IMR-90 (cell line): ENCODE measurements around the gene FSIP1. TPM values are rescaled to one million over a fixed set of nuclear protein-coding genes. Genes with fewer than 3 reads are reported as not detected.

ENCODE experiments used
- ATAC-seq: fragments of 200-7000 bp; cut with Tn5 transposase; 2 replicates; pipeline ENCODE4 v1.9.1; 2020; ENCODE audit warnings: low read depth, mild to moderate bottlenecking, moderate library complexity
- BruUV-seq: library from RNA; stranded (reverse); fragments of 400-500 nt; replicated peaks from 2 replicates; lab custom pipeline; 2021; lab: Mats Ljungman, UMichigan
- CTCF ChIA-PET: fragments of 300-600 bp; formaldehyde crosslinking; extraction: SDS; loops from one replicate; lab custom pipeline; 2021; ENCODE audit warnings: antibody characterized with exemption; lab: Yijun Ruan, JAX
- POLR2A ChIA-PET: fragments of 300-600 bp; sonication (Branson Sonifier 250); formaldehyde crosslinking; loops from one replicate; lab custom pipeline; 2022; ENCODE audit warnings: antibody characterized with exemption; ENCODE audit not compliant: unreplicated experiment; lab: Charles Lee
- DNase-seq: peaks from one replicate; pipeline ENCODE4 v3.0.0; 2013
- H2AFZ ChIP-seq: replicated peaks from 2 replicates; pipeline ENCODE3; 2013; ENCODE audit warnings: low read length, mild to moderate bottlenecking; ENCODE audit not compliant: poor library complexity
- H2AK5ac ChIP-seq: 2 replicates; pipeline ENCODE4 v1.6.1; 2013; ENCODE audit warnings: low read depth, low read length, inconsistent platforms
- H2AK9ac ChIP-seq: replicated peaks from 2 replicates; pipeline ENCODE3; 2013; ENCODE audit warnings: mild to moderate bottlenecking, low read depth, low read length, moderate library complexity; ENCODE audit not compliant: poor library complexity
- H2BK120ac ChIP-seq: 2 replicates; pipeline ENCODE4 v1.6.1; 2013; ENCODE audit warnings: low read depth, low read length, inconsistent platforms
- H2BK15ac ChIP-seq: 3 replicates; pipeline ENCODE4 v1.6.1; 2013; ENCODE audit warnings: low read depth, low read length, inconsistent platforms
- H2BK20ac ChIP-seq: 2 replicates; pipeline ENCODE4 v1.6.1; 2013; ENCODE audit warnings: low read depth, mild to moderate bottlenecking, inconsistent platforms, low read length, moderate library complexity
- H2BK5ac ChIP-seq: 2 replicates; pipeline ENCODE4 v1.6.1; 2013; ENCODE audit warnings: mild to moderate bottlenecking, low read depth, low read length, inconsistent platforms; ENCODE audit not compliant: poor library complexity, severe bottlenecking
- H3K14ac ChIP-seq: replicated peaks from 2 replicates; pipeline ENCODE4 v1.6.1; 2013; ENCODE audit warnings: low read depth, low read length, inconsistent platforms
- H3K18ac ChIP-seq: 2 replicates; pipeline ENCODE4 v1.6.1; 2013; ENCODE audit warnings: low read depth, low read length, control low read depth
- H3K23ac ChIP-seq: 2 replicates; pipeline ENCODE4 v1.6.1; 2013; ENCODE audit warnings: low read depth, low read length, inconsistent platforms
- H3K27ac ChIP-seq: 2 replicates; pipeline ENCODE4 v1.5.1; 2013; ENCODE audit warnings: mild to moderate bottlenecking, control low read depth, low read length; ENCODE audit not compliant: insufficient read depth
- H3K27me3 ChIP-seq: 2 replicates; pipeline ENCODE4 v1.6.1; 2013; ENCODE audit warnings: low read length; ENCODE audit not compliant: control insufficient read depth, insufficient read depth
- H3K36me3 ChIP-seq: 2 replicates; pipeline ENCODE4 v1.6.1; 2013; ENCODE audit warnings: low read length, mixed read lengths; ENCODE audit not compliant: control insufficient read depth, insufficient read depth
- H3K4ac ChIP-seq: 2 replicates; pipeline ENCODE4 v1.6.1; 2013; ENCODE audit warnings: low read depth, low read length, inconsistent platforms
- H3K4me1 ChIP-seq: 2 replicates; pipeline ENCODE4 v1.6.1; 2013; ENCODE audit warnings: low read length, mixed read lengths; ENCODE audit not compliant: control insufficient read depth, insufficient read depth
- H3K4me2 ChIP-seq: 2 replicates; pipeline ENCODE4 v1.6.1; 2013; ENCODE audit warnings: low read depth, mild to moderate bottlenecking, control low read depth, low read length, moderate library complexity
- H3K4me3 ChIP-seq: 2 replicates; pipeline ENCODE4 v1.5.1; 2013; ENCODE audit warnings: low read depth, mild to moderate bottlenecking, control low read depth, low read length, moderate library complexity; ENCODE audit not compliant: insufficient read depth
- H3K56ac ChIP-seq: 2 replicates; pipeline ENCODE4 v1.6.1; 2013; ENCODE audit warnings: low read length, inconsistent platforms; ENCODE audit not compliant: insufficient read depth; ENCODE audit errors: extremely low read depth
- H3K79me1 ChIP-seq, 2 experiments: 2 replicates each; pipeline ENCODE4 v1.6.1; 2013; ENCODE audit warnings: low read length in 2 of 2, inconsistent platforms in 1 of 2, low read depth in 1 of 2
- H3K9ac ChIP-seq: 2 replicates; pipeline ENCODE4 v1.6.1; 2013; ENCODE audit warnings: low read depth, low read length, control low read depth
- H3K9me1 ChIP-seq: 2 replicates; pipeline ENCODE4 v1.6.1; 2013; ENCODE audit warnings: low read length, inconsistent platforms; ENCODE audit not compliant: insufficient read depth
- H3K9me3 ChIP-seq: 2 replicates; pipeline ENCODE4 v1.6.1; 2013; ENCODE audit warnings: low read length; ENCODE audit not compliant: control insufficient read depth, insufficient read depth
- H4K20me1 ChIP-seq: 2 replicates; pipeline ENCODE4 v1.6.1; 2013; ENCODE audit warnings: low read length, inconsistent platforms; ENCODE audit not compliant: insufficient read depth
- H4K5ac ChIP-seq: 2 replicates; pipeline ENCODE4 v1.6.1; 2013; ENCODE audit warnings: mild to moderate bottlenecking, low read depth, low read length, control low read depth
- H4K8ac ChIP-seq, 2 experiments: 2 replicates each; pipeline ENCODE4 v1.6.1; 2013; ENCODE audit warnings: low read depth in 2 of 2, low read length in 2 of 2, control low read depth in 1 of 2, inconsistent platforms in 1 of 2
- H4K91ac ChIP-seq: 2 replicates; pipeline ENCODE4 v1.6.1; 2013; ENCODE audit warnings: low read depth, low read length, inconsistent platforms; ENCODE audit not compliant: insufficient read depth
- BHLHE40 ChIP-seq: fragments of 150-350 bp; IDR thresholded peaks from 2 replicates; pipeline ENCODE4 v1.6.1; 2016; ENCODE audit warnings: mild to moderate bottlenecking, low read depth, low read length
- CEBPB ChIP-seq: IDR thresholded peaks from 2 replicates; pipeline ENCODE4 v1.6.1; 2012; ENCODE audit warnings: low read depth, low read length, improper control_type of control experiment
- CHD1 ChIP-seq: IDR thresholded peaks from 2 replicates; pipeline ENCODE4 v1.6.1; 2012; ENCODE audit warnings: low read depth, low read length, improper control_type of control experiment
- CTCF ChIP-seq: conservative IDR thresholded peaks from 2 replicates; pipeline ENCODE4 v1.5.1; 2012; ENCODE audit warnings: mild to moderate bottlenecking, low read depth, low read length, improper control_type of control experiment
- ELK1 ChIP-seq: fragments of 150-350 bp; IDR thresholded peaks from 2 replicates; pipeline ENCODE4 v1.6.1; 2016; ENCODE audit warnings: low read depth, mild to moderate bottlenecking, low read length, moderate library complexity, borderline replicate concordance
- FOS ChIP-seq: fragments of 150-350 bp; IDR thresholded peaks from 2 replicates; pipeline ENCODE4 v1.6.1; 2016; ENCODE audit warnings: low read depth, low read length
- MAFK ChIP-seq: IDR thresholded peaks from 2 replicates; pipeline ENCODE4 v1.6.1; 2012; ENCODE audit warnings: low read depth, low read length, improper control_type of control experiment
- MAZ ChIP-seq: IDR thresholded peaks from 2 replicates; pipeline ENCODE4 v1.6.1; 2012; ENCODE audit warnings: low read depth, mild to moderate bottlenecking, low read length, improper control_type of control experiment, moderate library complexity, borderline replicate concordance
- MXI1 ChIP-seq: IDR thresholded peaks from 2 replicates; pipeline ENCODE4 v1.6.1; 2012; ENCODE audit warnings: low read depth, mild to moderate bottlenecking, low read length, moderate library complexity, borderline replicate concordance
- NFE2L2 ChIP-seq: fragments of 150-350 bp; IDR thresholded peaks from 2 replicates; pipeline ENCODE4 v1.6.1; 2016; ENCODE audit warnings: low read depth, mild to moderate bottlenecking, low read length
- RAD21 ChIP-seq: IDR thresholded peaks from 2 replicates; pipeline ENCODE4 v1.6.1; 2012; ENCODE audit warnings: low read length, improper control_type of control experiment
- RCOR1 ChIP-seq: IDR thresholded peaks from 2 replicates; pipeline ENCODE4 v1.6.1; 2012; ENCODE audit warnings: mild to moderate bottlenecking, low read length, improper control_type of control experiment; ENCODE audit not compliant: insufficient replicate concordance
- RFX5 ChIP-seq: IDR thresholded peaks from 2 replicates; pipeline ENCODE4 v1.8.0; 2012; ENCODE audit warnings: low read depth, mild to moderate bottlenecking, low read length, moderate library complexity
- SMC3 ChIP-seq: fragments of 150-350 bp; IDR thresholded peaks from 2 replicates; pipeline ENCODE4 v1.6.1; 2016; ENCODE audit warnings: low read depth, mild to moderate bottlenecking, antibody characterized with exemption, low read length, moderate library complexity
- USF2 ChIP-seq: fragments of 150-350 bp; IDR thresholded peaks from 2 replicates; pipeline ENCODE4 v1.6.1; 2017; ENCODE audit warnings: mild to moderate bottlenecking, antibody characterized with exemption, low read length, low read depth
- WGBS, 2 experiments: methylation state at CpG; one replicate each; pipeline versions ENCODE4 v1.1.5 to v1.1.7; 2013; ENCODE audit warnings: missing lambda C conversion rate in 2 of 2; ENCODE audit not compliant: insufficient read length in 1 of 2; ENCODE audit errors: extremely low coverage in 2 of 2; 5-methylcytosine and 5-hydroxymethylcytosine counted together
- dilution Hi-C: fragments of 300-500 bp; cut with HindIII; formaldehyde crosslinking; loops from one replicate; pipeline ENCODE4 v1.14.3; 2018; ENCODE audit warnings: low sequenced_read_pairs; ENCODE audit not compliant: unreplicated experiment
- in situ Hi-C: fragments of 300-500 bp; cut with MboI; formaldehyde crosslinking; loops from 3 replicates; pipeline ENCODE4 v1.14.3; 2019; ENCODE audit warnings: low sequenced_read_pairs, inconsistent platforms, mixed read lengths
- intact Hi-C: fragments of 100-400 bp; cut with micrococcal nuclease; formaldehyde crosslinking; loops from 2 replicates; pipeline ENCODE4 v1.10.0; 2022
- polyA plus RNA-seq, 3 experiments: library from polyadenylated mRNA; depleted of rRNA; stranded (reverse); fragments of >200 nt; gene quantifications; 2 replicates each; pipeline ENCODE4 v1.2.3, GENCODE V29; 2012; ENCODE audit warnings: low replicate concordance in 1 of 3
- total RNA-seq: library from RNA; depleted of rRNA; stranded (reverse); fragments of >200 nt; gene quantifications from 2 replicates; pipeline ENCODE4 v1.2.3, GENCODE V29; 2012

Gene FSIP1
- total and polyA plus RNA-seq, 2 of the 4 experiments (the other 2 are of a cell fraction), result 0.10 to 0.18 TPM

GRCh38 chr15:39672666-39673065 lies 110.0 kb downstream of the FSIP1 start:
- no peak overlapping the region for H2AFZ ChIP-seq
- H3K18ac ChIP-seq, result no peak overlapping the region
- H3K4ac ChIP-seq, result no peak overlapping the region
- dilution Hi-C loops (no loop called here), in situ Hi-C loops (no loop called here), intact Hi-C loops (no loop called here)
- H3K9me1 ChIP-seq, result no peaks in the 10 kb centered on the region; the same call in 1 of the 2 replicates
- ChIA-PET POLR2A (no interaction called here), CTCF (no interaction called here)
- no peak overlapping the region for H2AK9ac ChIP-seq
- BruUV-seq, result no TSS peak
- H2BK15ac ChIP-seq, result no peak overlapping the region
- no peak overlapping the region for H4K8ac ChIP-seq
- no peak overlapping the region for H4K5ac ChIP-seq
- H2BK5ac ChIP-seq, result no peak overlapping the region
- H3K9ac ChIP-seq, result no peak overlapping the region
- no peaks in the 10 kb centered on the region for H3K79me1 ChIP-seq
- no peak for TF ChIP-seq FOS
- TF ChIP-seq BHLHE40, result no peak
- TF ChIP-seq SMC3, result no peak
- no peak for TF ChIP-seq ELK1
- no peak for TF ChIP-seq CEBPB
- no peak for TF ChIP-seq RFX5
- no peak for TF ChIP-seq RCOR1
- TF ChIP-seq MXI1, result no peak
- no peak for TF ChIP-seq USF2
- no peak for TF ChIP-seq CHD1
- TF ChIP-seq MAZ, result no peak
- TF ChIP-seq RAD21, result no peak
- no peak for TF ChIP-seq NFE2L2
- TF ChIP-seq MAFK, result no peak
- no peak for TF ChIP-seq CTCF
- no peak overlapping the region for H3K27ac ChIP-seq
- no peaks in the 10 kb centered on the region for H3K9me3 ChIP-seq
- WGBS, 2 experiments, result no CpG with 5 or more reads among the region's 3 CpGs
- DNase-seq (no peak), ATAC-seq (no peak)
- no peak overlapping the region for H3K14ac ChIP-seq
- no peak overlapping the region for H3K4me3 ChIP-seq
- H2AK5ac ChIP-seq, result no peak overlapping the region
- no peak overlapping the region for H3K23ac ChIP-seq
- no peaks in the 10 kb centered on the region for H3K27me3 ChIP-seq
- no peaks in the 10 kb centered on the region for H4K20me1 ChIP-seq
- H3K36me3 ChIP-seq, result no peaks in the 10 kb centered on the region
- H2BK20ac ChIP-seq, result no peak overlapping the region
- H3K4me2 ChIP-seq, result no peak overlapping the region
- H3K56ac ChIP-seq, result no peak overlapping the region
- H2BK120ac ChIP-seq, result no peak overlapping the region
- no peaks in the 10 kb centered on the region; the same call in 1 of the 2 replicates for H3K4me1 ChIP-seq
- H4K91ac ChIP-seq, result no peak overlapping the region
